SK-N-SH (cell line): Measurements from ENCODE around the gene COX7A2. TPM values are rescaled to one million over a fixed set of nuclear protein-coding genes. Genes with fewer than 3 reads are reported as not detected.

Experiments used
- CTCF ChIA-PET: fragments of 300-600, 350-600 bp; formaldehyde crosslinking; extraction: SDS; loops from one replicate; lab custom pipeline; 2021; lab: Yijun Ruan, JAX
- POLR2A ChIA-PET: fragments of 350-600 bp; sonication (Branson Sonifier 250); formaldehyde crosslinking; extraction: SDS; loops from one replicate; lab custom pipeline; 2020; ENCODE audit warnings: antibody characterized with exemption, inconsistent platforms; lab: Yijun Ruan, JAX
- DNase-seq: peaks from one replicate; pipeline ENCODE4 v3.0.0; 2012
- H2AFZ ChIP-seq: fragments of 200-600 bp; sonication (generic); 2 replicates; pipeline ENCODE4 v1.8.1; 2016; ENCODE audit warnings: antibody characterized with exemption, mild to moderate bottlenecking, low read depth
- H3F3A ChIP-seq: fragments of 200-600 bp; sonication (generic); replicated peaks from 2 replicates; pipeline ENCODE3; 2016; ENCODE audit warnings: antibody characterized with exemption, mild to moderate bottlenecking; ENCODE audit not compliant: insufficient read depth
- H3K27ac ChIP-seq, 2 experiments: fragments of 200-500 bp in 1 of 2; fragments of 200-600 bp in 1 of 2; sonication (Bioruptor generic) in 1 of 2; sonication (generic), shearing (Covaris generic) in 1 of 2; 2 replicates each; pipeline versions ENCODE4 v1.5.1 to v1.6.1; 2014 to 2016; ENCODE audit warnings: low read depth in 2 of 2, inconsistent platforms in 1 of 2, low read length in 1 of 2, mild to moderate bottlenecking in 1 of 2, mixed read lengths in 1 of 2
- H3K27me3 ChIP-seq: fragments of 200-600 bp; sonication (generic), shearing (Covaris generic); 2 replicates; pipeline ENCODE4 v1.6.1; 2016; ENCODE audit warnings: mixed run types; ENCODE audit not compliant: insufficient read depth
- H3K36me3 ChIP-seq, 2 experiments: fragments of 200-500 bp in 1 of 2; fragments of 200-600 bp in 1 of 2; sonication (Bioruptor generic) in 1 of 2; sonication (generic) in 1 of 2; replicated peaks in 1 of 2; 2 replicates each; pipeline versions ENCODE3 to v1.5.1; 2014 to 2016; ENCODE audit warnings: low read length in 1 of 2, mild to moderate bottlenecking in 1 of 2; ENCODE audit not compliant: insufficient read depth in 2 of 2, control insufficient read depth in 1 of 2
- H3K4me1 ChIP-seq, 2 experiments: fragments of 200-500 bp in 1 of 2; fragments of 200-600 bp in 1 of 2; sonication (Bioruptor generic) in 1 of 2; sonication (generic), shearing (Covaris generic) in 1 of 2; 2 replicates each; pipeline versions ENCODE4 v1.5.1 to v1.6.1; 2014 to 2016; ENCODE audit warnings: low read depth in 1 of 2, low read length in 1 of 2, mixed run types in 1 of 2; ENCODE audit not compliant: insufficient read depth in 2 of 2, control insufficient read depth in 1 of 2
- H3K4me2 ChIP-seq: fragments of 200-600 bp; sonication (generic), shearing (Covaris generic); 2 replicates; pipeline ENCODE4 v1.6.1; 2017; ENCODE audit warnings: mixed run types
- H3K4me3 ChIP-seq, 2 experiments: fragments of 200-500 bp in 1 of 2; fragments of 200-600 bp in 1 of 2; sonication (Bioruptor generic) in 1 of 2; sonication (generic), shearing (Covaris generic) in 1 of 2; 2 replicates each; pipeline versions ENCODE4 v1.5.1 to v1.8.1; 2014 to 2016; ENCODE audit warnings: low read depth in 2 of 2, inconsistent platforms in 1 of 2, low read length in 1 of 2, mild to moderate bottlenecking in 1 of 2, mixed read lengths in 1 of 2, moderate library complexity in 1 of 2
- H3K79me2 ChIP-seq: fragments of 200-600 bp; sonication (generic); 2 replicates; pipeline ENCODE4 v1.8.1; 2017; ENCODE audit warnings: mild to moderate bottlenecking; ENCODE audit not compliant: insufficient read depth
- H3K9ac ChIP-seq: fragments of 200-600 bp; sonication (generic); 2 replicates; pipeline ENCODE4 v1.6.1; 2017; ENCODE audit warnings: mixed run types
- H3K9me2 ChIP-seq: fragments of 200-600 bp; sonication (generic); 2 replicates; pipeline ENCODE4 v1.6.1; 2017; ENCODE audit warnings: mixed run types
- H3K9me3 ChIP-seq: fragments of 200-600 bp; sonication (generic); 2 replicates; pipeline ENCODE4 v1.6.1; 2017; ENCODE audit warnings: mixed run types, mild to moderate bottlenecking, moderate library complexity
- H4K20me1 ChIP-seq: fragments of 200-600 bp; sonication (generic); 2 replicates; pipeline ENCODE4 v1.6.1; 2017; ENCODE audit warnings: mild to moderate bottlenecking, mixed run types; ENCODE audit not compliant: insufficient read depth
- CHD2 ChIP-seq: fragments of 150-350 bp; IDR thresholded peaks from 2 replicates; pipeline ENCODE4 v1.6.1; 2018; ENCODE audit warnings: low read length; ENCODE audit not compliant: partially characterized antibody
- CTCF ChIP-seq: fragments of 200-600 bp; sonication (generic); IDR thresholded peaks from 2 replicates; pipeline ENCODE4 v1.6.1; 2017; ENCODE audit warnings: antibody characterized with exemption, mild to moderate bottlenecking, moderate library complexity
- FOXJ3 ChIP-seq: sonication (generic); formaldehyde crosslinking; IDR thresholded peaks from 2 replicates; pipeline ENCODE4 v1.5.1; 2020; ENCODE audit warnings: mild to moderate bottlenecking, missing genetic modification reagents
- FOXM1 ChIP-seq: IDR thresholded peaks from 2 replicates; pipeline ENCODE4 v1.4.0; 2012; ENCODE audit warnings: low read depth, mild to moderate bottlenecking
- GATA2 ChIP-seq: sonication (generic); formaldehyde crosslinking; IDR thresholded peaks from 2 replicates; pipeline ENCODE4 v1.5.0; 2020; ENCODE audit warnings: mild to moderate bottlenecking, missing genetic modification reagents
- IRF3 ChIP-seq: fragments of 150-350 bp; IDR thresholded peaks from 2 replicates; pipeline ENCODE4 v1.6.1; 2016; ENCODE audit warnings: mild to moderate bottlenecking, low read depth, low read length
- JUND ChIP-seq: IDR thresholded peaks from 2 replicates; pipeline ENCODE4 v1.4.0; 2012
- PBX3 ChIP-seq: IDR thresholded peaks from 2 replicates; pipeline ENCODE4; 2012
- POLR2AphosphoS5 ChIP-seq: IDR thresholded peaks from 2 replicates; pipeline ENCODE4 v1.6.1; 2012; ENCODE audit warnings: low read depth, low read length
- REST ChIP-seq: IDR thresholded peaks from 2 replicates; pipeline ENCODE4 v1.6.1; 2012; ENCODE audit warnings: mild to moderate bottlenecking, low read depth, low read length, moderate library complexity
- RFX5 ChIP-seq: IDR thresholded peaks from 2 replicates; pipeline ENCODE4 v1.6.1; 2012; ENCODE audit warnings: mild to moderate bottlenecking, improper control_type of control experiment, low read length
- RXRA ChIP-seq: IDR thresholded peaks from 2 replicates; pipeline ENCODE4 v1.4.0; 2012; ENCODE audit warnings: low read depth, mild to moderate bottlenecking, borderline replicate concordance
- SMC3 ChIP-seq: IDR thresholded peaks from 2 replicates; pipeline ENCODE4 v1.6.1; 2012; ENCODE audit warnings: low read depth, low read length, improper control_type of control experiment
- TAF1 ChIP-seq: IDR thresholded peaks from 2 replicates; pipeline ENCODE4 v1.6.1; 2012; ENCODE audit warnings: low read depth, mild to moderate bottlenecking, low read length, moderate library complexity, borderline replicate concordance
- TCF12 ChIP-seq: IDR thresholded peaks from 2 replicates; pipeline ENCODE4 v1.4.0; 2012
- TEAD4 ChIP-seq: IDR thresholded peaks from 2 replicates; pipeline ENCODE4 v1.4.0; 2012; ENCODE audit warnings: mild to moderate bottlenecking, borderline replicate concordance; ENCODE audit not compliant: insufficient read depth
- YY1 ChIP-seq: IDR thresholded peaks from 2 replicates; pipeline ENCODE4 v1.4.0; 2012; ENCODE audit warnings: low read depth, mild to moderate bottlenecking
- WGBS: methylation state at CpG from one replicate; pipeline ENCODE4 v1.1.6; 2017; ENCODE audit warnings: low lambda C conversion rate; 5-methylcytosine and 5-hydroxymethylcytosine counted together
- polyA plus RNA-seq, 3 experiments: library from polyadenylated mRNA; depleted of rRNA; stranded (reverse); fragments of >200 nt; gene quantifications; 2 replicates each; pipeline ENCODE4 v1.2.3, GENCODE V29; 2012

Gene COX7A2
- polyA plus RNA-seq, 1 of the 3 experiments (the other 2 are of a cell fraction): 431 TPM

GRCh38 chr6:75201021-75201420 is 42.6 kb downstream of the COX7A2 start:
- Histone ChIP-seq H3K36me3 (no peaks in the 10 kb centered on the region), H2AFZ (no peak overlapping the region), H3K9ac (no peak overlapping the region), H3K4me3 (no peak overlapping the region), H3F3A (peaks cover 9% of the 10 kb centered on the region), H3K4me1 (no peaks in the 10 kb centered on the region; a peak in 1 of 4 replicates), H3K4me2 (no peak overlapping the region), H3K79me2 (no peaks in the 10 kb centered on the region), H4K20me1 (no peaks in the 10 kb centered on the region), H3K27ac (no peak overlapping the region), H3K9me3 (no peaks in the 10 kb centered on the region), H3K9me2 (no peaks in the 10 kb centered on the region), H3K27me3 (peaks cover 56% of the 10 kb centered on the region)
- ChIA-PET POLR2A (no interaction called here), CTCF (interaction anchor here (1.9 to 4.9 kb wide), 3 partner anchors 8 to 1468 kb away, joined by 5 to 29 read pairs (median 16); no protein-coding TSS in a partner anchor)
- 5% methylated on average over 1 of the region's 1 CpG for whole genome bisulfite sequencing
- no peak for TF ChIP-seq GATA2 (CRISPR knock-in tag)
- no peak for TF ChIP-seq CTCF
- no peak for TF ChIP-seq REST
- no peak for TF ChIP-seq TCF12
- no peak for TF ChIP-seq SMC3
- TF ChIP-seq IRF3: no peak
- TF ChIP-seq PBX3: no peak
- TF ChIP-seq YY1: no peak
- TF ChIP-seq JUND: no peak
- TF ChIP-seq CHD2: no peak
- no peak for TF ChIP-seq RFX5
- TF ChIP-seq TAF1: no peak
- TF ChIP-seq FOXM1: no peak
- no peak for TF ChIP-seq TEAD4
- TF ChIP-seq FOXJ3 (CRISPR knock-in tag): no peak
- no peak for TF ChIP-seq POLR2AphosphoS5
- no peak for TF ChIP-seq RXRA
- DNase-seq: no peak
